Mesodermal cell (in vitro differentiated cells): Measurements from ENCODE around the gene AEN.

Source experiments
- H3K27ac ChIP-seq: 2 replicates; pipeline ENCODE4 v1.7.0; 2013; ENCODE audit warnings: mild to moderate bottlenecking, low read depth, low read length, moderate library complexity; ENCODE audit not compliant: severe bottlenecking
- H3K36me3 ChIP-seq: 2 replicates; pipeline ENCODE4 v1.7.1; 2013; ENCODE audit warnings: mild to moderate bottlenecking, low read length, moderate library complexity; ENCODE audit not compliant: control insufficient read depth, insufficient read depth
- H3K4me1 ChIP-seq: one replicate; pipeline ENCODE4 v1.7.1; 2013; ENCODE audit warnings: mild to moderate bottlenecking, low read length; ENCODE audit not compliant: insufficient read depth, control insufficient read depth, poor library complexity, severe bottlenecking
- H3K4me3 ChIP-seq: 2 replicates; pipeline ENCODE4 v1.7.0; 2013; ENCODE audit warnings: low read length, control low read depth, mild to moderate bottlenecking; ENCODE audit not compliant: insufficient read depth, poor library complexity, severe bottlenecking; ENCODE audit errors: extremely low read depth
- H3K9me3 ChIP-seq: 2 replicates; pipeline ENCODE4 v1.7.1; 2013; ENCODE audit warnings: mild to moderate bottlenecking, low read length, moderate library complexity; ENCODE audit not compliant: control insufficient read depth
- WGBS, 2 experiments: methylation state at CpG; one replicate each; pipeline ENCODE4 v1.1.5; 2013; ENCODE audit warnings: missing lambda C conversion rate in 2 of 2; ENCODE audit not compliant: insufficient coverage in 2 of 2; 5-methylcytosine and 5-hydroxymethylcytosine counted together

AEN gene

DNA sequence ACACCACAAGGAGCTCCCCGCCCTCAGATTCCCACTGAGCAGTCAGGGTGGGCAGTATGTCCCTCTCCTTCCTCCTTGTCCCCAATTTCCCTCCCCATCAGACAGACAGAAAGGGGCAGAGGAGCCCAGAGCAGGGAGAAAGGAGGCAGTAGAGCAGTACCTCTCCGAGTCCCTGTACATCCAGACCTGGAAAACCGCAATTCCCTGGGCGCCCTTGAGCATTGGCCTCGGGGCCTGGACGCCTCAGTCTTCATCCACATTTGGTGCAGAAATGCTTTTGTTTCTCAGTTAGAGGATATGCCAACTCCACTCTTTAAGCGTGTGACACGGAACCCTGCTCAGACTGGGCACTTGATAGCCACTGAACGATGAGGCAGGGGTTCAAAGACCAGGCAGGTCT, 23.6 kb downstream of the AEN start:
- Histone ChIP-seq H3K36me3 (no peaks in the 10 kb centered on the region), H3K9me3 (no peaks in the 10 kb centered on the region), H3K4me1 (peaks cover 21% of the 10 kb centered on the region), H3K4me3 (no peak overlapping the region), H3K27ac (no peak overlapping the region)
- 85 to 87% methylated on average over 8 of the region's 9 CpGs for WGBS, 2 experiments

DNA sequence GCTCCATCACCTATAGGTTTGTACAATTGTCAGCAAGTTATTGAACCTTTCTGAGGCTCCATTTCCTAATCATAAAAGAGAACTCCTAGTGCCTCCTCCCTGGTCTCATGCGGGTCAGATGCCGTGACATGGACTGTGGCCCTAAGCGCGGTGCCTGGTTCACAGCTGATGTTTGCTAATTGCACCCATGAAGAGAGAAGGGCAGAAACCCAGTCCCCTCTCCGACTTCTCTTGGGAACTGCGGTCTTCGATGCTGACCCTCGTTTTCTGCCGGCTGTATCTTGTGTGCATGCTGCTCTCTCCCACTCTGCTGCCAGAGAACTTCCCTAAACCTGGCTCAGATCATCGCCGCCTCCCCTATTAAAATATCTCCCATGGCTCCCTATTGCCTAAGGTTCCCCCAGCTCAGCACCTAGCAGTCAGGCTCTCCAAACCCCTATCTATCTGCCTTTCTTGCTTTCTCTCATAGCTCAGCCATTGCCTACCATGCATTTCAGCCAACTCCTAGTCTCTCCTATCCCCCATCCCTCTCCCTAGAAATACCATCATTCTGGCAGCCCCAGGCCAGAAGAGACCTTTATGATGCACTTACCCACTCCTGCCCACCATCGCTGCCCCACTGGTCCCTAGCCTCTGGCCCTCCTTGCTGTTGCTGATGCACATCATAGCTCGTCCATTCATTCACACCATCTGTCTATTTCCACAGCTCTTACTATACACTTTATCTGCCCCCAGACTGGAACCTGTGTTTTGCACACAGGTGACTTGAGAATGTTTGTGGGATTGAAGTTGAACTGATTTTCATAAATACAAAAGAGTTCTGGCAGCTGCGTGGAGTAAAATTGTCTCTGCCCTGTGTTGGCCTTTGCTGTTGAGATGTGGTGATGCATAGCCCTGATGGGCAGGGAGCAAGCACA, 24.3 kb downstream of the AEN start:
- Histone ChIP-seq H3K27ac (no peak overlapping the region), H3K4me1 (peaks cover 26% of the 10 kb centered on the region), H3K36me3 (no peaks in the 10 kb centered on the region), H3K9me3 (no peaks in the 10 kb centered on the region), H3K4me3 (no peak overlapping the region)
- WGBS, 2 experiments, result 95 to 96% methylated on average over 13 of the region's 14 CpGs

DNA sequence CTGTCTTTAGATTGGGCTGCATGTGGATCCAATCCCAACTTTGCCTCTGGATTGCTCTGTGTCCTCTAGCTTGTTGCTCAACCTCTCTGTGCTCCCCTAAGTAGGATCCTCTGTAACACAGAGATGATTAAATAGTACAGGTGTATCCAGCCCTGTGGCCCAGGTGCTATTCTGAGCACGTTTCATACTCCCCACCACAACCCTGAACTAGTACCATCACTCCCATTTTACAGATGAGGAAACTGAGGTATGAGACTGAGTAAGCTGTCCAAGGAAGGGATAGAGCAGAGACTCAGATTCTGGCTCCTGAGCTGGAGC, 24.9 kb downstream of the AEN start:
- H3K36me3 ChIP-seq, result no peaks in the 10 kb centered on the region
- H3K4me3 ChIP-seq, result no peak overlapping the region
- H3K27ac ChIP-seq, result no peak overlapping the region
- no CpG with 5 or more reads among the region's 1 CpG for WGBS, 2 experiments
- H3K4me1 ChIP-seq, result peaks cover 29% of the 10 kb centered on the region
- H3K9me3 ChIP-seq, result no peaks in the 10 kb centered on the region

DNA sequence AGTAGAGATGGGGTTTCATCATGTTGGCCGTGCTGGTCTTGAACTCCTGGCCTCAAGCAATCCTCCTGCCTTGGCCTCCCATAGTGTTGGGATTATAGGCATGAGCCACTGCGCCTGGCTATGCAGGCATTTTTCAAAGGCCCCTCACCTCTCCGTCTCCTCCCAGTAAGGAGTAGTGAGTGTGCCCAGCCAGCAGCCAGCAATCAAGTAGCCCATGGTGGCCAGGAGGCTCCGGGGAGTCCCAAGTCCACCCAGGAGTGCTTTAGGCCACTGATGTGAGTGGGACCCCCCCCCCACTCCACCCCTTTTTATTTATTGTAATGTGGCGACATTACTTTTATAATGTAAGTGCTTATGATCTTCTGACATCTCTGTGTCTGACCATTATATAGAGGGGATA, 25.8 kb downstream of the AEN start:
- 100% methylated on average over 1 of the region's 5 CpGs; no CpG with 5 or more reads in 1 of the 2 experiments for WGBS, 2 experiments
- Histone ChIP-seq H3K27ac (no peak overlapping the region), H3K36me3 (no peaks in the 10 kb centered on the region), H3K4me1 (peaks cover 33% of the 10 kb centered on the region), H3K9me3 (no peaks in the 10 kb centered on the region), H3K4me3 (no peak overlapping the region)

DNA sequence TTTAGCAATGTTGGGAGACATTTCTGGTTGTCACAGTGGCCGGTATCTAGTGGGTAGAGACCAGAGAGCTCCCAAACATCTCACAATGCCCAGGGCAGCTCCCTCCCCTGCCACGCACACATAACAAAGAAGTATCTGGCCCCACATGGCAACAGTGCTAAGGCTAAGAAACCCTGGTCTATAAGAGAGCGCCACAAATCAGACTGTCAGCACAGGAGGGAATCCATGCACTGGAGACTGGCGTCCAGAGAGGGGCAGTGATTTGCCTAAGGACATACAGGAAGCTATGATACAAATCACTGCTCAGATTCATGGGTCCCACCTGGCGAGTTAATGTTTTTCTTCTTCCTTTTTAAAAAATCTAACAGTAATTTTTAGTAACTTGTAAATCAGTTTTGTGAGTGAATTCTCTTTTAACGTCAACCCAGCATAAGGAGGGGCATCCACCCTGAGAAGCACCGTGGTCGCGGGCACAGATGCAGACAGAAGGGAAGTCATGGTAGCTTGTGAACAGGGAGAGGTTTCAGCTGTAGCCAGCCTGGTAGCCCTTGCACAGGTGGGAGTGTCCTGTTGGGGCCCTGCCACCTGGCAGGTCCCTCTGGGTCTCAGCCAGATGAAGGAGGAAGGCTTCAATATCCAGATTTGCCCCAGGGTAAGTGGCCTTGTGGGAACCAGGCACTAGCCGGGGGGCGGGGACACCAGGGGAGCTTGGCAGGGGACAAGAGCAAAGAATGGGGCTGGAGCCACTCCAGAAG, 26.4 kb downstream of the AEN start:
- H3K27ac ChIP-seq, result no peak overlapping the region
- peaks cover 33% of the 10 kb centered on the region for H3K4me1 ChIP-seq
- no peaks in the 10 kb centered on the region for H3K9me3 ChIP-seq
- WGBS, 2 experiments, result 86 to 90% methylated on average over 7 to 8 of the region's 11 CpGs
- H3K4me3 ChIP-seq, result no peak overlapping the region
- no peaks in the 10 kb centered on the region for H3K36me3 ChIP-seq

DNA sequence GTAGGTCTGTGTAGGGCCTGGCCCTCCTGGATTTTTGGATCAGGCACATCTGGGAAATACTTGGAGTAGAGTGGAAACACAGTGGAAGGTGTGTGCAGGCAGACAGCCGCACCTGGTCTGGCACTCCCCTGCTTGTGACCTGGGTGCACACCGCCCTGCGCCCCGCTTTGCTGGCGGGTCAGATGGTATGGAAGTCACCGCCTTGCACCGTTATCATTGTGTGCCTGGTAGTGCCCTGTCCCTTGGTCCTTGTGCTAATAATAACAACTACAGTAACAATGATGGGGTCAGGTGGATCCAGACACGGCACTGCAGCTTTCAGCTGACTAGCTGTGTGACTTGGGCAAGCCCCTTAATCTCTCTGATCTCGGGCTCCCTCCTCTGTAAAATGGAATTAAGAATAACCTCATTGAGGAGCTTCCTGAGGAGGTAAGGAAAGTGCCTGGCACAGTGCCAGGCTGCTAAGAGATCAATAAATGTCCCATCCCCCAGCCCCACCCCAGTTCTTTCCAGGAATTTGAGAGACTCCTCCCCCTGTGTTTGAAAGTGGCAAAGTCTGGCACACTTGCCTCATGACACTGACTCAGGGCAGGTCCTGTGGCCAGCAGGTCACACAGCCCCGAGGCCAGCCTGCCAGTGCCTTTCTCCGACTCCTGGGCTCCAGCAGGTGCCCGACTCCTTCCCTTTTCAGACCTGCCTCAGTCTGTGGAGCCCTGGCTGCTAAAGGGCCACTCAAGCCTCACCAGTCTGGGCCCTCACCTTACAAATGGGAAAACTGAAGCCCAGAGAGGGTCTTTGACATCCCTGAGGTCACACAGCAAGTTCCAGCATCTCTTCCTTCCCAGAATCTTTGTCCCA, 27.4 kb downstream of the AEN start:
- Histone ChIP-seq H3K36me3 (no peaks in the 10 kb centered on the region), H3K4me3 (no peak overlapping the region), H3K9me3 (no peaks in the 10 kb centered on the region), H3K27ac (peak overlapping the region; percentile 93), H3K4me1 (peaks cover 35% of the 10 kb centered on the region)
- 80 to 98% methylated on average over 5 to 10 of the region's 12 CpGs for WGBS, 2 experiments

DNA sequence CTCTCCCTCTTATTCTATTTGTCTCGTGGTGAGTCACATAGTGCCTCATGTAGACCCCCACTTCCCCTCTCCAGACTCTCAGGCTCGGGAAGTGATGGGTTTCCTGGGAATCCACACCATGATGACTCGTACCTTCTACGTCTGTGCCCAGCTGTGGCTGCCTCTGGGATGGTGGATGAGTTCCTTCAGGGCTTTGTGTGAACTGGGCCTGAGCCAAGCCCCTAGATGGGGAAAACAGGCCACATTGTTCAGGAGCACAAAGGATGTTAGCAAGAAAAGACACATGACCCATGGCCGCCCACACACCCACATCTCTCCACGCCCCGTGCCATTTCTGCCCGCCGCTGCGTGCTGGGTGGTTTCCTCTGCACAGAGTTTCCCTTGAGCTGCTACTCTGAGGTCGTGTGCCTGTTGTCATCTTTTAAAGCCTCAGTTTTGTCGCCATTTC, 28.2 kb downstream of the AEN start:
- Histone ChIP-seq H3K36me3 (no peaks in the 10 kb centered on the region), H3K9me3 (no peaks in the 10 kb centered on the region), H3K4me3 (no peak overlapping the region), H3K27ac (peak overlapping the region; percentile 93), H3K4me1 (peaks cover 35% of the 10 kb centered on the region)
- WGBS, 2 experiments, result 77 to 86% methylated on average over 9 of the region's 12 CpGs

DNA sequence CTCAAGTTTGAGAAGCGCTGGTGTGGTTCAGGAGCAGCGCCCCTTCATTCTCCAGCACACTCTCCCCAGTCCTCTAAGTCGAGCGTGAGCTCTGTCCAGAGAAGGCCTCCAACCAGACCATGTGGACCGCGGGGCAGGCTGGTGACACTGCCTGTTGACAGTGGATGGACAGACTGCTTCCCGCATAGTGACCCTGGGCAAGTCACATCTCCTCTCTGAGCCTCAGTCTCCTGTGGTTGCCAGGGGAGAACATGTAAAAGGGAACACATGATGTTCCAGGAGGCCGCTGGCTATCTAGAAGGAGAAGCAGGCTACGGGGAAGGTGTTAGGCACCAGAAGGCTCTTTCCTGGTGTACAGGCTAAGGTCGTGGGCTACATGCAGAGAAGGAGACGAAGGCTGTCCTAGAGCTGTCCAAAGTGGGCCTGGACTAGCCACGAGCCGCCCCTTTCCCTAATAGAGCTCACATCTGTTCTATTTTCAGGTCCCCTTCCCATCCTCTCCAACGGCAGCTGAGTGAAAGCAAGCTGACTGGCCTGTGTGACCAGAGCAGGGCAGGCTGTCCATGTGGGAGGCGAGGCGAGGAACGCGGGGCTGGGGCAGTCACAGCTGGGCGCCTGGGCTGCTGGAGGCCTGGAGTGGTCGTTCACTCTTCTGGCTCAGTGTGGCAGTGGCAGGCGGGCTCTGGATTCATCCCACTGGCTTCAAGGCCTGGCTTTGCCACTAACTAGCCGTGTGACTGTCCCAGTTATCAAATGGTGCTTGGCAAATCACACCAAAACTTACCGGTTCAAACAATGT, 28.8 kb downstream of the AEN start:
- 84 to 85% methylated on average over 18 to 20 of the region's 23 CpGs for WGBS, 2 experiments
- H3K27ac ChIP-seq, result peak overlapping the region; percentile 93
- no peaks in the 10 kb centered on the region for H3K36me3 ChIP-seq
- no peak overlapping the region for H3K4me3 ChIP-seq
- no peaks in the 10 kb centered on the region for H3K9me3 ChIP-seq
- peaks cover 35% of the 10 kb centered on the region for H3K4me1 ChIP-seq

DNA sequence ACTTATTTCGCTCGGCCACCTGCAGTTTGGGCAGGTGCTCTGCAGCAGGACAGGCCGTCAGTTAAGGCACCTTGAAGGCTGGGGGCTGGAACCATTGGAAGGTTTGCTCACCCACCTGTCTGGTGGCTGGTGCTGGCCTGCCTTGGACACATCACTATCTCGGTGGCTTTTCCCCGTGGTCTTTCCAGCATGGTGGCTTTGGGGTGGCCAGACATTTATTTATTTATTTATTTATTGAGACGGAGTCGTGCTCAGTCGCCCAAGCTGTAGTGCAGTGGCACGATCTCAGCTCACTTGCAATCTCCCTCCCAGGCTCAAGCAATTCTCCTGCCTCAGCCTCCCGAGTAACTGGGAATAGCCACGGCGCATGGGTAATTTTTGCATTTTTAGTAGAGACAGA, 29.4 kb downstream of the AEN start:
- Histone ChIP-seq H3K9me3 (no peaks in the 10 kb centered on the region), H3K27ac (no peak overlapping the region), H3K4me1 (peaks cover 35% of the 10 kb centered on the region), H3K4me3 (no peak overlapping the region), H3K36me3 (no peaks in the 10 kb centered on the region)
- WGBS, 2 experiments, result 96 to 98% methylated on average over 7 to 10 of the region's 12 CpGs
